ENCODE data around the gene MED20.

- TF ChIP-seq, protein P1, sequence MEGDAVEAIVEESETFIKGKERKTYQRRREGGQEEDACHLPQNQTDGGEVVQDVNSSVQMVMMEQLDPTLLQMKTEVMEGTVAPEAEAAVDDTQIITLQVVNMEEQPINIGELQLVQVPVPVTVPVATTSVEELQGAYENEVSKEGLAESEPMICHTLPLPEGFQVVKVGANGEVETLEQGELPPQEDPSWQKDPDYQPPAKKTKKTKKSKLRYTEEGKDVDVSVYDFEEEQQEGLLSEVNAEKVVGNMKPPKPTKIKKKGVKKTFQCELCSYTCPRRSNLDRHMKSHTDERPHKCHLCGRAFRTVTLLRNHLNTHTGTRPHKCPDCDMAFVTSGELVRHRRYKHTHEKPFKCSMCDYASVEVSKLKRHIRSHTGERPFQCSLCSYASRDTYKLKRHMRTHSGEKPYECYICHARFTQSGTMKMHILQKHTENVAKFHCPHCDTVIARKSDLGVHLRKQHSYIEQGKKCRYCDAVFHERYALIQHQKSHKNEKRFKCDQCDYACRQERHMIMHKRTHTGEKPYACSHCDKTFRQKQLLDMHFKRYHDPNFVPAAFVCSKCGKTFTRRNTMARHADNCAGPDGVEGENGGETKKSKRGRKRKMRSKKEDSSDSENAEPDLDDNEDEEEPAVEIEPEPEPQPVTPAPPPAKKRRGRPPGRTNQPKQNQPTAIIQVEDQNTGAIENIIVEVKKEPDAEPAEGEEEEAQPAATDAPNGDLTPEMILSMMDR (conservative IDR thresholded peaks at IDR 0.05; ENCODE audit: low read depth, low read length) = no peak
- no peak for TF ChIP-seq EZH2 (IDR thresholded peaks at IDR 0.05; ENCODE audit: borderline replicate concordance, low read depth, low read length, poor library complexity, severe bottlenecking)
These were observed 9.0 kb upstream of the MED20 start for GRCh38 chr6:41929924-41930323.

Data from A673 (cell line).